WTC11 (cell line): Measurements from ENCODE around the gene KRTCAP2.

Experiments
- CREM ChIP-seq: sonication (generic); formaldehyde crosslinking; IDR thresholded peaks from 2 replicates; pipeline ENCODE4 v1.8.1; 2022; ENCODE audit warnings: mild to moderate bottlenecking, missing genetic modification reagents, moderate library complexity
- KAT7 ChIP-seq: sonication (generic); formaldehyde crosslinking; IDR thresholded peaks from 2 replicates; pipeline ENCODE4 v1.8.1; 2023; ENCODE audit warnings: missing genetic modification reagents, mild to moderate bottlenecking, borderline replicate concordance
- RELA ChIP-seq: sonication (generic); formaldehyde crosslinking; IDR thresholded peaks from 2 replicates; pipeline ENCODE4 v1.8.1; 2022; ENCODE audit warnings: missing genetic modification reagents, mild to moderate bottlenecking, borderline replicate concordance
- SMAD3 ChIP-seq: sonication (generic); formaldehyde crosslinking; IDR thresholded peaks from 2 replicates; pipeline ENCODE4 v1.8.0; 2022; ENCODE audit warnings: missing genetic modification reagents, mild to moderate bottlenecking, borderline replicate concordance
- ZNF121 ChIP-seq: sonication (generic); formaldehyde crosslinking; IDR thresholded peaks from 2 replicates; pipeline ENCODE4 v1.8.0; 2023; ENCODE audit warnings: missing genetic modification reagents
- ZNF317 ChIP-seq: sonication (generic); formaldehyde crosslinking; IDR thresholded peaks from 2 replicates; pipeline ENCODE4 v1.8.1; 2023; ENCODE audit warnings: low read depth, mild to moderate bottlenecking, moderate library complexity, missing genetic modification reagents, borderline replicate concordance
- TF ChIP-seq, protein P1 (sequence below): fragments of 200-600 bp; IDR thresholded peaks from 2 replicates; pipeline ENCODE4 v1.8.0; 2022; ENCODE audit warnings: antibody characterized with exemption
- TF ChIP-seq, protein P2 (sequence below): sonication (generic); formaldehyde crosslinking; IDR thresholded peaks from 2 replicates; pipeline ENCODE4 v1.8.1; 2022; ENCODE audit warnings: low read depth, mild to moderate bottlenecking, moderate library complexity, missing genetic modification reagents, borderline replicate concordance
- TF ChIP-seq, protein P3 (sequence below): fragments of 250-450 bp; sonication (Bioruptor Pico); IDR thresholded peaks from 2 replicates; pipeline ENCODE4 v1.9.0; 2021; ENCODE audit warnings: moderate library complexity, mild to moderate bottlenecking, inconsistent platforms, borderline replicate concordance
- TF ChIP-seq, protein P4 (sequence below): fragments of 250-450 bp; sonication (Bioruptor Pico); IDR thresholded peaks from 2 replicates; pipeline ENCODE4 v1.9.0; 2021; ENCODE audit warnings: mild to moderate bottlenecking
- TF ChIP-seq, protein P5 (sequence below): sonication (generic); formaldehyde crosslinking; IDR thresholded peaks from 2 replicates; pipeline ENCODE4 v1.8.0; 2022; ENCODE audit warnings: mild to moderate bottlenecking, missing genetic modification reagents
- TF ChIP-seq, protein P6 (sequence below): sonication (generic); formaldehyde crosslinking; IDR thresholded peaks from 2 replicates; pipeline ENCODE4 v1.8.0; 2023; ENCODE audit warnings: missing genetic modification reagents
- TF ChIP-seq, protein P7 (sequence below): sonication (generic); formaldehyde crosslinking; IDR thresholded peaks from 2 replicates; pipeline ENCODE4 v1.8.0; 2022; ENCODE audit warnings: mild to moderate bottlenecking, missing genetic modification reagents

DNA sequence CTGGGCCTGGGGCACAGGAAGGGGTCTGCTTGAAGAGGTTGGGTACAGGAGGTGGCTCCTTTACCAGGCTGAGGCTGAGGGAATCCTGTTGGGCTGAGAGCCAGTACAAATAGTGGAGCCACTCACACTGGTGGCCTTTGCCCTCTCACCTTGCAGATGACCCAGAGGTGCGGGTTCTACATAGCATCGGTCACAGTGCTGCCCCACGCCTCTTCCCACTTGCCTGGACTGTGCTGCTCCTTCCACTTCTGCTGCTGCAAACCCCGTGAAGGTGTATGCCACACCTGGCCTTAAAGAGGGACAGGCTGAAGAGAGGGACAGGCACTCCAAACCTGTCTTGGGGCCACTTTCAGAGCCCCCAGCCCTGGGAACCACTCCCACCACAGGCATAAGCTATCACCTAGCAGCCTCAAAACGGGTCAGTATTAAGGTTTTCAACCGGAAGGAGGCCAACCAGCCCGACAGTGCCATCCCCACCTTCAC is 39.3 kb downstream of the KRTCAP2 start:
- TF ChIP-seq, protein P1, sequence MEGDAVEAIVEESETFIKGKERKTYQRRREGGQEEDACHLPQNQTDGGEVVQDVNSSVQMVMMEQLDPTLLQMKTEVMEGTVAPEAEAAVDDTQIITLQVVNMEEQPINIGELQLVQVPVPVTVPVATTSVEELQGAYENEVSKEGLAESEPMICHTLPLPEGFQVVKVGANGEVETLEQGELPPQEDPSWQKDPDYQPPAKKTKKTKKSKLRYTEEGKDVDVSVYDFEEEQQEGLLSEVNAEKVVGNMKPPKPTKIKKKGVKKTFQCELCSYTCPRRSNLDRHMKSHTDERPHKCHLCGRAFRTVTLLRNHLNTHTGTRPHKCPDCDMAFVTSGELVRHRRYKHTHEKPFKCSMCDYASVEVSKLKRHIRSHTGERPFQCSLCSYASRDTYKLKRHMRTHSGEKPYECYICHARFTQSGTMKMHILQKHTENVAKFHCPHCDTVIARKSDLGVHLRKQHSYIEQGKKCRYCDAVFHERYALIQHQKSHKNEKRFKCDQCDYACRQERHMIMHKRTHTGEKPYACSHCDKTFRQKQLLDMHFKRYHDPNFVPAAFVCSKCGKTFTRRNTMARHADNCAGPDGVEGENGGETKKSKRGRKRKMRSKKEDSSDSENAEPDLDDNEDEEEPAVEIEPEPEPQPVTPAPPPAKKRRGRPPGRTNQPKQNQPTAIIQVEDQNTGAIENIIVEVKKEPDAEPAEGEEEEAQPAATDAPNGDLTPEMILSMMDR: no peak
- TF ChIP-seq RELA (CRISPR knock-in tag) (no peak), ZNF317 (CRISPR knock-in tag) (no peak), ZNF121 (CRISPR knock-in tag) (no peak), KAT7 (no peak), SMAD3 (CRISPR knock-in tag) (no peak), CREM (CRISPR knock-in tag) (no peak)
- TF ChIP-seq, protein P2, sequence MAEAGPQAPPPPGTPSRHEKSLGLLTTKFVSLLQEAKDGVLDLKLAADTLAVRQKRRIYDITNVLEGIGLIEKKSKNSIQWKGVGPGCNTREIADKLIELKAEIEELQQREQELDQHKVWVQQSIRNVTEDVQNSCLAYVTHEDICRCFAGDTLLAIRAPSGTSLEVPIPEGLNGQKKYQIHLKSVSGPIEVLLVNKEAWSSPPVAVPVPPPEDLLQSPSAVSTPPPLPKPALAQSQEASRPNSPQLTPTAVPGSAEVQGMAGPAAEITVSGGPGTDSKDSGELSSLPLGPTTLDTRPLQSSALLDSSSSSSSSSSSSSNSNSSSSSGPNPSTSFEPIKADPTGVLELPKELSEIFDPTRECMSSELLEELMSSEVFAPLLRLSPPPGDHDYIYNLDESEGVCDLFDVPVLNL (CRISPR knock-in tag): no peak
- TF ChIP-seq, protein P3, sequence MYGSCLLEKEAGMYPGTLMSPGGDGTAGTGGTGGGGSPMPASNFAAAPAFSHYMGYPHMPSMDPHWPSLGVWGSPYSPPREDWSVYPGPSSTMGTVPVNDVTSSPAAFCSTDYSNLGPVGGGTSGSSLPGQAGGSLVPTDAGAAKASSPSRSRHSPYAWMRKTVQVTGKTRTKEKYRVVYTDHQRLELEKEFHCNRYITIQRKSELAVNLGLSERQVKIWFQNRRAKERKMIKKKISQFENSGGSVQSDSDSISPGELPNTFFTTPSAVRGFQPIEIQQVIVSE: no peak
- TF ChIP-seq, protein P4, sequence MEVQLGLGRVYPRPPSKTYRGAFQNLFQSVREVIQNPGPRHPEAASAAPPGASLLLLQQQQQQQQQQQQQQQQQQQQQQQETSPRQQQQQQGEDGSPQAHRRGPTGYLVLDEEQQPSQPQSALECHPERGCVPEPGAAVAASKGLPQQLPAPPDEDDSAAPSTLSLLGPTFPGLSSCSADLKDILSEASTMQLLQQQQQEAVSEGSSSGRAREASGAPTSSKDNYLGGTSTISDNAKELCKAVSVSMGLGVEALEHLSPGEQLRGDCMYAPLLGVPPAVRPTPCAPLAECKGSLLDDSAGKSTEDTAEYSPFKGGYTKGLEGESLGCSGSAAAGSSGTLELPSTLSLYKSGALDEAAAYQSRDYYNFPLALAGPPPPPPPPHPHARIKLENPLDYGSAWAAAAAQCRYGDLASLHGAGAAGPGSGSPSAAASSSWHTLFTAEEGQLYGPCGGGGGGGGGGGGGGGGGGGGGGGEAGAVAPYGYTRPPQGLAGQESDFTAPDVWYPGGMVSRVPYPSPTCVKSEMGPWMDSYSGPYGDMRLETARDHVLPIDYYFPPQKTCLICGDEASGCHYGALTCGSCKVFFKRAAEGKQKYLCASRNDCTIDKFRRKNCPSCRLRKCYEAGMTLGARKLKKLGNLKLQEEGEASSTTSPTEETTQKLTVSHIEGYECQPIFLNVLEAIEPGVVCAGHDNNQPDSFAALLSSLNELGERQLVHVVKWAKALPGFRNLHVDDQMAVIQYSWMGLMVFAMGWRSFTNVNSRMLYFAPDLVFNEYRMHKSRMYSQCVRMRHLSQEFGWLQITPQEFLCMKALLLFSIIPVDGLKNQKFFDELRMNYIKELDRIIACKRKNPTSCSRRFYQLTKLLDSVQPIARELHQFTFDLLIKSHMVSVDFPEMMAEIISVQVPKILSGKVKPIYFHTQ (CRISPR knock-in tag): no peak
- TF ChIP-seq, protein P5, sequence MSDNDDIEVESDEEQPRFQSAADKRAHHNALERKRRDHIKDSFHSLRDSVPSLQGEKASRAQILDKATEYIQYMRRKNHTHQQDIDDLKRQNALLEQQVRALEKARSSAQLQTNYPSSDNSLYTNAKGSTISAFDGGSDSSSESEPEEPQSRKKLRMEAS (CRISPR knock-in tag): no peak
- TF ChIP-seq, protein P6, sequence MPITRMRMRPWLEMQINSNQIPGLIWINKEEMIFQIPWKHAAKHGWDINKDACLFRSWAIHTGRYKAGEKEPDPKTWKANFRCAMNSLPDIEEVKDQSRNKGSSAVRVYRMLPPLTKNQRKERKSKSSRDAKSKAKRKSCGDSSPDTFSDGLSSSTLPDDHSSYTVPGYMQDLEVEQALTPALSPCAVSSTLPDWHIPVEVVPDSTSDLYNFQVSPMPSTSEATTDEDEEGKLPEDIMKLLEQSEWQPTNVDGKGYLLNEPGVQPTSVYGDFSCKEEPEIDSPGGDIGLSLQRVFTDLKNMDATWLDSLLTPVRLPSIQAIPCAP: no peak
- TF ChIP-seq, protein P7, sequence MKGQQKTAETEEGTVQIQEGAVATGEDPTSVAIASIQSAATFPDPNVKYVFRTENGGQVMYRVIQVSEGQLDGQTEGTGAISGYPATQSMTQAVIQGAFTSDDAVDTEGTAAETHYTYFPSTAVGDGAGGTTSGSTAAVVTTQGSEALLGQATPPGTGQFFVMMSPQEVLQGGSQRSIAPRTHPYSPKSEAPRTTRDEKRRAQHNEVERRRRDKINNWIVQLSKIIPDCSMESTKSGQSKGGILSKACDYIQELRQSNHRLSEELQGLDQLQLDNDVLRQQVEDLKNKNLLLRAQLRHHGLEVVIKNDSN (CRISPR knock-in tag): no peak
